Stimulated activated CD4-positive, alpha-beta T cell treated with anti-CD3 and anti-CD28 coated beads, Interleukin-12 subunit alpha, Interleukin-12 subunit beta, amount 100 ng/mL, for 48 hours (primary cell): Measurements from ENCODE around the gene PTPRG.
"Not testable (repeated sequence)": the region's sequence is repeated elsewhere in the genome, so short reads cannot be mapped to it uniquely, and the experiment has no call there.

Experiments
- DNase-seq, 3 donors: peaks; one replicate each; pipeline ENCODE4 v3.0.0-alpha.2; 2020; ENCODE audit warnings: low read depth in 2 of 3, low spot score in 1 of 3

PTPRG gene

GRCh38 chr3:61682671-61683548 is 121.5 kb downstream of the PTPRG start:
- no peak for DNase-seq

DNA sequence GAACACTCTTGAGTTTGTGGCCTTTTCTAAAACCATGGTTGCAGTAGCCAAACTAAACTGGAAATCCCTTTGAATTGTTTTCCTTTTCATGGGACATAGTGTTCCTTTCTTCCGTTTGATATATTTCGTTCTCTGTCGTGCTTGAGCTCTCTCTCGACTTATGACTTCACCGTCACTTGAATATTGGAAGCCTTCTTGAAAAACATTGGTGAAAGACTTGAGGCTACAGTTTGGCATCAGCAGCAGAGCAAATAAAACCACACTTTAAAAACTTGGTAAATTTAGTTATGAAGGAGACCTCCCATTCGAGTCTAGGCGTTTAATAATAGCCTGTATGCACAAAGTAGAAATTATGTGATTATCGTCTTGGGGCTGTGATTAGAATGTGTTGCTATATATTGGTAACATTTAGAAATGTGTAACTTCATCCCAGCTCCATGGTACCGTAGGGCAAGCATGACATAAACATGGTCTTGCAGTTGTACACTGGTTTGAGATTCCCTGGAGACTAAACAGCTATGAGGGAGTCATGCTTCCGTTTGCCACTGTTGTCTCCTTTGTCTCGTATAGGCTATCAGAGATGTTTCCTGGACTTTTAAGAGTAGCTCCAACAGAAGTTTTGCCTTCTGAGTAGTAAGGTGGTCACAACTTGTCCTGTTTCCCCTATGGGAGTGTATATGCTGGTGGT is 122.3 kb downstream of the PTPRG start:
- DNase-seq, result no peak

DNA sequence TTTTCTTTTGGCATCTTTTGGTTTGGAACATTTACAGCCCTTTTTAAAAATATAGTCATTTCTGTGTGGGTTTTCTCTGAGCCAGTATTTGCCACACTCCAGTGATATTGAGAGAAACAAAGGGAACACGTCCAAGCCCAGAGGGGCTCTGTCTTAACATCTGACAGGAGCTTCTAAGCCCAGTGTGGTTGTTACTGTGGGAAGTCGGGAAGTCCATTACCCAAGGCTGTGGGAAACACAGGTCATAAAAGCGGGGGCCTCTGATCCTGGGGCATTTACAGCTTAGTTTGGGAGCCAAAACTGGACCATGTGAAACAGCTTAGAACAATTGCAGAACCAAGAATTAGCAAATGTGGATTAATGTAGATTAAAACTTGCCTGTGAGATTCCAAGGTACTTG is 123.0 kb downstream of the PTPRG start:
- DNase-seq, result no peak

DNA sequence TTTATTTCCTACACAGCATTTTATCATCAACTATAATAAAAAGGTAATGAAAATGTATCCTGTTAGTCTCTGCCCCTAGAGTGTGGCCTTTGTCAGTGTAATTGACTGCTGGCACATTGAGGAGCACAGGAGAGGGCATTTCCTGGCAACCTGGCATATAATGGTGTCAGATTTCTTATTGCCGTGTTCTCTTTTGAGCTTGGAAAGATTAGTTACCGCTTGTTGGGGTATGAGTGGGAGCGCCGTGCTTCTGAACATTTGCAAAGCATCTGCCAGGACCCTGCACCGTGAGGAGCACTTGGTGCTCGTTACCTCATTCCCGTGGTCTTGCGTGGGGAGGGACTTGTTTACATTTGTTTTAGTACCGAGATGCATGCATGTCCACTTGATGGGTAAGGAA is 124.4 kb downstream of the PTPRG start:
- DNase-seq, result no peak

DNA sequence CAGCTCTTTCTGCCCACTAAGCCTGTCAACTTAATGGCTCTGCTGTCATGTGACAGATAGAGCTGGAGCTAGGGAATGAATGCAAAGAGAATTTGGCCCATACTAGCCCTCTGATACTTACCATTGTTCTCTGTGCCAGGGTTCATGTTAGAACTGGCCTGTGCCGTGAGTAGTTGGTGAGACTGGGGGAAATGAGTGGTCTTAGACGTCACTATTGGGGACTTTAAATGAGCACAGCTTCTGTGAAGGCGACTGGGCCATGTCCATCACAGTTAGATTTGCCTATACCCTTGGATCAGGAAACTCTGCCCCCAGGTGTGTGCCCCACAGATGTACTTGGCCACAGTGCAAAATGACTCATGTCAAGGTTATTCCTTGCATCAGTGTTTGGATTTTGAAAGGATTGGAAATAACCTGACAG is 124.9 kb downstream of the PTPRG start:
- DNase-seq, result no peak

GRCh38 chr3:61687206-61687605 is 125.8 kb downstream of the PTPRG start:
- DNase-seq, result no peak

DNA sequence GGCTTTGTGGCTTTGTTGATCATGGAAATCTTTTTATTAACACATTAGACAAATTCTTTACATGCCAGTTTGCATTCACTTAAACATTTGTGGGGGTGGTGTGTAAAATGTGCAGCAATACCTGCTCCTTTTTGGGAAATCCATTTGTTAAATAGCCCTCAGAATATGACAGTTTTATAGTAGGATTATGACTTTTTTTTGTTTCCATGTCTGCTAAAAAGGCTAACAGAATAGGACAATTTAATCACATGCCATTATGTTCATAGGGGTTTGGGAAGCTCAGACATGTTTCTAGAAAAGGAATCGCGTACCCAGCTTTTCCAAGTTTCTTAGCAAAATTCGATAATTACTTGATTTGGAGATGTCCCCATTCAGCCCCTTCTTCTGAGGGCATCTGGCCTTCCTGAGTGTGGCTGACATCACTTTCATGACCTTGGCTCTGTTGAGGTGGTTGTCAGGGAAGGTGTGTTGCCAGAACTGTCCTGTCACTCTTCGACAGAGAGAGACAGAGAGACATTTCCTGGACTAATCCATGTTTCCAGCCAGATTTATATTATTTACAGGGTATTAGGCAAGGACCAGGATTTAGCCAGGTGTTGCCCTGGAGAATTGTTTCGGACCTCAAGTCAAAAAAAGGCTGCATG is 126.4 kb downstream of the PTPRG start:
- DNase-seq, result no peak

DNA sequence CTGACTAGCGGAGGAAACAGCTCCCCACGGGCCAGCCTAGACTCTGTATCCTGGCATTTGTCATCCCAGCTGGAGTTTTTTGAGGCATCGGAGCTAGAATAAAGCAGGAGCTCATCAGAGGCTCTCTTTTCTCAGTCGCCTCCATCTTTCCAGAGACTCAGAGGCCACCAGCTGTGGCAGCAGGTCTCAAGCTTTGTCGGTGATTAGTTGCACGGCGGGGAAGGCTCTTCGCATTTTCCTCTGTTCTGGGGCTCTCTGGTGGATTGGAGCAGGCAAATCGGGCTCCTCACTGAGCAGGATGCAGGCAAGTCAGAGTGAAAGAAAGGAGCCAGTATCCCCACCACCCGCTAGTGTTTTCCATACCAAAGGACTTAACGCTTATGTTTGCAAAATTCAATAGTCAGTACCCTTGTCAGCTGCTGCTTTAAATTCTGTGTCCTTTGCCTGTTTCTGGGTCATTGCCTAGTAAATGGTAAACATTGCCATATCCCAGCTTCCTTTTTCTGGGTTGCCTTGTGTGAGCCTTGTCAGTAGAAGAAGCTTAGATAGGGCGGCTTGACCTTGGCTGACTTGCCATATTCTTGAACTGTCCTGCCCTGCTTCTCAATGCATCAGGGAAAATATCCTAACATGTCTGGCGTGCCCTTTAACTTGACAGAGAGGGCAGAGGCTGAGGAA is 127.1 kb downstream of the PTPRG start:
- no peak for DNase-seq

DNA sequence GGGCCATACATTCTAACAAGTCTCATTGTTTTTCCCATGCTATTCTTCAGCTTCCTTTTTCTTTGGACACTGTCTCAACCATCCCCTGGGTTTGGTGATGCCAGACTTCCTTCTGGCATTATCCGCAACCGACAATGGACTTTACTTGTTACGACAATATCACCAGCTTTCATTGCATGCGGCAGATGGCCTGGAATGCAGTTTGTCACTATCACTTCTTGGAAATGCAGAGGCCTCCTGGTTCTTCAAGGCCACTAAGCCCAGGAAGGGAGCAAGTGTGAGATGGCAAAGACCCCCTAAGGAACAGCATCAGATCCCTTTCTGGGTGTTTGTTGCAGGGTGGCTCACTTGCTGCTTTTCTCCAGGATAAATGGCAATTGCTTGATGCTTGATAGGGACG is 128.6 kb downstream of the PTPRG start:
- no peak for DNase-seq

- DNase-seq, result no peak
Observed at GRCh38 chr3:61691466-61691865, 130.1 kb downstream of the PTPRG start.

DNA sequence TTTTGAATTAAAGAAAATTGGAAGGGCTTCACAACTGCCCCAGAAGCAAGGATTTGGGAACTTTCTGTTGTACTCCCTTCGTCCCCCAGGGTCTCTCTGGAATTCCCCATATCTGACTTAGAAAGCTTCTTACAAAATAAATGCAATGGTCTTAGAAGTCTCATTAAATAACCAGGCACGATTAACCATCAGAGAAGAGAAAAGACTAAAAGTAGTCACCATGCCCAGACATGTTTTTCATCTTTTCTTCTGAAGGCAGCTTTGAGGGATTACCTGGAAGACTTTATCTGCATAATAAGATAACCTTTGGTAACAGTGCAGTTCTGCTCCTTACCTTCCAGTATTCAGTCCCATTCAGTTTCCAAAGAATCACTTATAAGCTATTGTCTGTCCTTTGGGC is 135.9 kb downstream of the PTPRG start:
- no peak for DNase-seq

DNA sequence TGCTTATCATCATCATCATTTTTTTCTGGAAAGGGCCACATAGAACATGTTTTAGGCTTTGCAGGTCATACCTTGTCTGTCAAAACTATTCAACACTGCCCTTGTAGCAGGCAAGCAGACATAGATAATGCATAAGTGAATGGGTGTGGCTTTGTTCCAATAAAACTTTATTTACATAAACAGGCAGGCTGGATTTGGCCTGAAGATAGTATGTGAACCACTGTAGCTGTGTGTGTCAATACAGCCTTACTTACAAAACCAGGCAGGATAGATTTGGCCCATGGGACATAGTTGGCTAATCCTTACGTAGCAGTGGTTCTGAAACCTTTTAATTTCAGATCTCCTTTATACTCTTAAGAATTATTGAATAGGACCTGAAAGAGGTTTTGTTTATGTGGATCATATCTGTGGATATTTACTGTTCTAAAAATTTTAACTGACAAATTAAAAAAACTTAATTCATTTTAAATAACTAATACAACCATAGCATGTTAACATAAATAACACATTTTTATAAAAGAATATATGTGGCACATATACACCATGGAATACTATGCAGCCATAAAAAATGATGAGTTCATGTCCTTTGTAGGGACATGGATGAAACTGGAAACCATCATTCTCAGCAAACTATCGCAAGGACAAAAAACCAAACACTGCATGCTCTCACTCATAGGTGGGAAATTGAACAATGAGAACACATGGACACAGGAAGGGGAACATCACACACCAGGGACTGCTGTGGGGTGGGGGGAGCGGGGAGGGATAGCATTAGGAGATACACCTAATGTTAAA is 137.1 kb downstream of the PTPRG start:
- DNase-seq, result not testable (repeated sequence)

DNA sequence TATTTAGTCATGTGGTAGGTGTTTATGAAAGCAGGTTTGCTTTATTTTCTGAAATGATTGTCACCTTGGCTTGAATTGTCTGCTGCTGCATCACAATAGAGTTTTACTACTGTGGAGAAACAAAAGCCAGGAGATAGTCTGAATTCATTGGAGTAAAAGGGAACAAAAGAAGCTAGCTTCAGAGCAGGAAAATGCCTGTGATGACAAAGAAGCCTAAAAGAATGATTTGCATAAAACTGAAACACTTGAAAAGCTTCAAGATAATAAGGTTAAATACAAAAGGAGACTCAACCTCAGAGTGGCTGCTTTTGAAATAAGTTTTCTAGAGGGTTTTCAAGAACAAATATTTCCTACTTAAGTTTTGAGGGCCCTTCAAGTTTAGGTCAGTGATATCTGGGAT is 138.3 kb downstream of the PTPRG start:
- no peak for DNase-seq

- no peak for DNase-seq
Observed at GRCh38 chr3:61701011-61701410, 139.6 kb downstream of the PTPRG start.

DNA sequence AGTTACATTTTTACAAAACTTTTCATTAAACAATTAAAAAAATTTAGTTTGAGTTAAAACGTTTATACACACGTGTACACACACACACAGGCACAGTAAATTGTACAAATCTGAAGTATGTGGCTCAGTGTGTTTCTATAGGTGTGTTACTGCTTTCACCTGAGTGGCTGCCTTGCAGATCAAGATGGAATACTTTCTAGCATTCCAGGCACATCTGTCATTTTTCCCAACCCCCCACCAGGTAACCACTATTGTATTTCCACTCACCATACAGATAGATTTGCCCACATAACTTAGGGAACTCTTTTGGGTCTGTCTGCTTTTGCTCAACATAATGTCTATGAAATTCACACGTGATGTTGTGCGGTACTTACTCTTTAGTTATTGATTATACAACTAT is 141.1 kb downstream of the PTPRG start:
- no peak for DNase-seq

DNA sequence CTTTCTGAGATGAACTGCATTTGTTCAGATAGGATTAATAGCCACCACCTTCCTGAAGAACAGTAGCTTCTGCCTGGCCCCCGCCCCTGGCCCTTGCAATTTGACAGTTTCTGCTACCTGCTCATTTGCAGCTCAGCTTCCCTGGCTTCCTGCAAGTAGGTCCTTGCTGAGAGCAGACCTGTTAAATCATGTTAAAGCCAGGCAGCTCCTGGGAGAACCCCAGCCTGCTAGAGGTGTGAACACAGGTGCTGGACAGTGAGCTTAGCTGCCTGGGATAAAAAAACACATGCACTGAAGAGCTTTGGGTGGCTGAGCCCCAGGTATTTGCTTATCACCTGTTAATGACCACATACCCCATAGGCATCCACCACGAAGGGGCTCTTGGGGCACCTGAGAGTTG is 143.4 kb downstream of the PTPRG start:
- no peak for DNase-seq

- DNase-seq, result no peak
Observed at GRCh38 chr3:61707492-61707891, 146.1 kb downstream of the PTPRG start.

- not testable (repeated sequence) for DNase-seq
Observed at GRCh38 chr3:61710920-61711319, 149.5 kb downstream of the PTPRG start.

- no peak for DNase-seq
Observed at GRCh38 chr3:61714225-61714624, 152.9 kb downstream of the PTPRG start.

DNA sequence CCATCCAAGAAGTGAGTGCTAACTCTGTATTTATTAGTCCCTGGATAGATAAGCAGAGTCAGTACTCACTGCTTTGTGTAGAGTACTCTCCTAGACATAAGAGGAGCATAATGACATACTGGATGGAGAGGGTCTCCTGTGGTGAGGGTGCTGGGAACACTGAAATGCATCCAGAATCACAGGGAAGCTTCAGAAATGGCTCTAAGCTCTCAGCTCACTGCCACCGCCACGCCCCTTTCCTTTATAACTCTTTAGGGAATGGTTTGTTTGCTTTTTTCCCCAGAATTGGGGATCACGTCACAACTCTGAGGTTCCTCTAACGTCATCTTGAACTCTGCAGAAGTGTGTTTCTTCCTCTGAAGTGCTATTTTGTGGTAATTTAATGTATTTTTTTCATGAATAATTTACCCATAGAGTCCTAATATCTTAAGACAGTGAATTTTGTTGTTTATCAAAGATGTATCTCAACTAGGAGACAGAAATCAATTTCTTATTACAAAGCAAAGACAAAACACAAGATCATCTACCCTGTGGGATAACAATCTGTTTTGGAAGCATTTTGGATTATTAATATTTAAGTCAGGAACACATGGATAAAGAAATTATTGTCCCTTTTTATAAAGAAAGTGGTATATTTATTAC is 154.6 kb downstream of the PTPRG start:
- no peak for DNase-seq
